C1 segment of cervical spinal cord (tissue), 14 donors: ENCODE results near the gene HSD3B1.
A peak's percentile ranks its signal among the peaks of the same experiment; 100 is the strongest.
"Not testable (repeated sequence)": the region's sequence is repeated elsewhere in the genome, so short reads cannot be mapped to it uniquely, and the experiment has no call there.

Experiments
- DNase-seq, 14 donors: peaks; one replicate each; lab custom pipeline; 2025; lab: John Stamatoyannopoulos, UW

Gene HSD3B1

GRCh38 chr1:119553302-119554071, 46.5 kb downstream of the HSD3B1 start:
- DNase-seq, result not testable (repeated sequence)

DNA sequence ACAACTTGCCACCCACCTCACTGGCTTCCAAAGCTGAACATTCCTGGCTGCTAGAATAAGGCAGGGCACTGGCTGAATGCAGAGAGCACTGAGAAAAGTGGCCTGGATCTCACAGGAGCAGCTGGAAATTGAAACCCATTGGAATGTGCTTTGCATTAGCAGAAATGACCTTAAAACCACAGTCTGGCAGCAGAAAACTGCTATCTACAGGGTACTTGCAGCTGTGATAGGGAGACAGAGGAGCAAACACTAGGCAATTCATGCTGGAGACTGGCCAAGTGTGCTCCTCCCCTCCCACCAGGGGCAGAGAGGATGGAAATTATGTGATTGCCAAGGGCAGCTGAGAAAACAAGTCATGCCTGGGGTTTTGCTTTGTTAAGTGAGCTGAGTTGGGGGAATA, 47.2 kb downstream of the HSD3B1 start:
- DNase-seq, result peak in 4 of 14 donors; percentile 1 to 7 (median 4)

- no peak for DNase-seq
Measured at GRCh38 chr1:119556423-119556822, 49.4 kb downstream of the HSD3B1 start.

- DNase-seq, result not testable (repeated sequence)
Measured at GRCh38 chr1:119560402-119560801, 53.4 kb downstream of the HSD3B1 start.

GRCh38 chr1:119564548-119564947, 57.5 kb downstream of the HSD3B1 start:
- DNase-seq, result no peak
